HEK293T (cell line): ENCODE results near the gene MYLK.

ENCODE experiments used
- CTCF ChIA-PET: fragments of 350-600 bp; formaldehyde crosslinking; extraction: SDS; loops from one replicate; lab custom pipeline; 2021; ENCODE audit warnings: antibody characterized with exemption, inconsistent platforms; lab: Yijun Ruan, JAX
- POLR2A ChIA-PET: fragments of 350-600 bp; formaldehyde crosslinking; extraction: SDS; loops from one replicate; lab custom pipeline; 2020; ENCODE audit warnings: antibody characterized with exemption, inconsistent platforms; lab: Yijun Ruan, JAX
- DNase-seq: peaks from one replicate; pipeline ENCODE4 v3.0.0; 2012; ENCODE audit warnings: mixed read lengths; ENCODE audit errors: extremely low spot score
- ARNT ChIP-seq: fragments of 450-650 bp; IDR thresholded peaks from 2 replicates; pipeline ENCODE4 v1.6.1; 2017; ENCODE audit warnings: mild to moderate bottlenecking
- BHLHE40 ChIP-seq: fragments of 450-650 bp; IDR thresholded peaks from 2 replicates; pipeline ENCODE4 v1.6.1; 2016; ENCODE audit warnings: mild to moderate bottlenecking, moderate library complexity, borderline replicate concordance
- CTBP1 ChIP-seq: fragments of 450-650 bp; IDR thresholded peaks from 2 replicates; pipeline ENCODE4 v1.6.1; 2016; ENCODE audit warnings: borderline replicate concordance
- ELF4 ChIP-seq: fragments of 450-650 bp; IDR thresholded peaks from 2 replicates; pipeline ENCODE4 v1.6.1; 2017; ENCODE audit warnings: antibody characterized with exemption
- FOXA1 ChIP-seq: fragments of 450-650 bp; IDR thresholded peaks from 2 replicates; pipeline ENCODE4 v1.6.1; 2016; ENCODE audit warnings: mild to moderate bottlenecking
- FOXK2 ChIP-seq: fragments of 450-650 bp; IDR thresholded peaks from 2 replicates; pipeline ENCODE4 v1.6.1; 2016; ENCODE audit warnings: mild to moderate bottlenecking
- FOXM1 ChIP-seq: fragments of 450-650 bp; IDR thresholded peaks from 2 replicates; pipeline ENCODE4 v1.6.1; 2017; ENCODE audit warnings: mild to moderate bottlenecking, borderline replicate concordance
- HDGF ChIP-seq: fragments of 450-650 bp; IDR thresholded peaks from 2 replicates; pipeline ENCODE4 v1.6.1; 2017; ENCODE audit warnings: antibody characterized with exemption, borderline replicate concordance
- L3MBTL2 ChIP-seq: fragments of 450-650 bp; conservative IDR thresholded peaks from 2 replicates; pipeline ENCODE4 v1.6.1; 2016; ENCODE audit warnings: mild to moderate bottlenecking
- LEF1 ChIP-seq: fragments of 450-650 bp; IDR thresholded peaks from 2 replicates; pipeline ENCODE4 v1.6.1; 2017; ENCODE audit warnings: mild to moderate bottlenecking, borderline replicate concordance
- NFRKB ChIP-seq: fragments of 450-650 bp; IDR thresholded peaks from 2 replicates; pipeline ENCODE4 v1.6.1; 2016; ENCODE audit warnings: mild to moderate bottlenecking, moderate library complexity
- PKNOX1 ChIP-seq: fragments of 450-650 bp; IDR thresholded peaks from 2 replicates; pipeline ENCODE4 v1.6.1; 2016
- SP1 ChIP-seq: fragments of 450-650 bp; IDR thresholded peaks from 2 replicates; pipeline ENCODE4 v1.6.1; 2017
- SUZ12 ChIP-seq: fragments of 450-650 bp; IDR thresholded peaks from 2 replicates; pipeline ENCODE4 v1.6.1; 2016; ENCODE audit warnings: mild to moderate bottlenecking
- TARDBP ChIP-seq: fragments of 450-650 bp; IDR thresholded peaks from 2 replicates; pipeline ENCODE4 v1.6.1; 2016
- ZNF384 ChIP-seq: fragments of 450-650 bp; IDR thresholded peaks from 2 replicates; pipeline ENCODE4 v1.6.1; 2016

Gene MYLK

GRCh38 chr3:123568875-123569274 is 315.3 kb downstream of the MYLK start:
- TF ChIP-seq NFRKB (no peak), SP1 (no peak), CTBP1 (no peak), FOXK2 (no peak), LEF1 (no peak), FOXA1 (no peak), HDGF (no peak), ARNT (no peak), BHLHE40 (no peak), SUZ12 (no peak), FOXM1 (no peak), PKNOX1 (no peak), ELF4 (no peak), TARDBP (no peak)
- CTCF ChIA-PET, result no interaction called here
- POLR2A ChIA-PET, result no interaction called here
- no peak for DNase-seq

- TF ChIP-seq NFRKB, result no peak
- no peak for TF ChIP-seq HDGF
- TF ChIP-seq FOXA1, result no peak
- no peak for TF ChIP-seq BHLHE40
- TF ChIP-seq ARNT, result no peak
- TF ChIP-seq SP1, result no peak
- no peak for TF ChIP-seq FOXM1
- ChIA-PET POLR2A (no interaction called here), CTCF (no interaction called here)
- DNase-seq, result no peak
These were observed 316.1 kb downstream of the MYLK start for GRCh38 chr3:123568034-123568433.

GRCh38 chr3:123564056-123564455 is 320.1 kb downstream of the MYLK start:
- CTCF ChIA-PET, result no interaction called here
- no peak for DNase-seq
- no peak for TF ChIP-seq TARDBP
- no peak for TF ChIP-seq FOXA1
- no peak for TF ChIP-seq PKNOX1
- no peak for TF ChIP-seq BHLHE40
- no peak for TF ChIP-seq L3MBTL2
- no peak for TF ChIP-seq NFRKB
- no peak for TF ChIP-seq FOXK2
- TF ChIP-seq SUZ12, result no peak
- no peak for TF ChIP-seq LEF1
- TF ChIP-seq FOXM1, result no peak
- TF ChIP-seq ELF4, result no peak
- TF ChIP-seq ZNF384, result no peak
- TF ChIP-seq CTBP1, result no peak
- TF ChIP-seq HDGF, result no peak
- TF ChIP-seq ARNT, result no peak
- TF ChIP-seq SP1, result no peak
- POLR2A ChIA-PET, result interaction anchor here (0.8 kb wide), 1 partner anchor 15 kb away, joined by 3 read pairs; no protein-coding TSS in a partner anchor

- no peak for DNase-seq
- CTCF ChIA-PET, result no interaction called here
- POLR2A ChIA-PET, result no interaction called here
- TF ChIP-seq HDGF (no peak), FOXM1 (no peak), LEF1 (no peak), BHLHE40 (no peak), L3MBTL2 (no peak), PKNOX1 (no peak), NFRKB (no peak)
These were observed 321.6 kb downstream of the MYLK start for GRCh38 chr3:123562547-123562946.

- POLR2A ChIA-PET, result no interaction called here
- DNase-seq, result no peak
- CTCF ChIA-PET, result interaction anchor here (1.0 kb wide), 1 partner anchor 275 kb away, joined by 3 read pairs; no protein-coding TSS in a partner anchor
- TF ChIP-seq LEF1 (no peak), SP1 (no peak), FOXA1 (no peak), HDGF (no peak), FOXK2 (no peak), NFRKB (no peak), ELF4 (no peak), PKNOX1 (no peak), ZNF384 (no peak), ARNT (no peak), CTBP1 (no peak), BHLHE40 (no peak), L3MBTL2 (no peak), TARDBP (no peak)
These were observed 322.9 kb downstream of the MYLK start for GRCh38 chr3:123561188-123561587.
